DMS114 treated with DMSO at 0.1 percent for 48 hours (cell line): ENCODE results near the gene OPA3.
"Not testable (repeated sequence)": the region's sequence is repeated elsewhere in the genome, so short reads cannot be mapped to it uniquely, and the experiment has no call there.

ENCODE experiments used
- DNase-seq: peaks from one replicate; lab custom pipeline; 2025; ENCODE audit not compliant: unreplicated experiment; lab: John Stamatoyannopoulos, UW

The OPA3 gene

GRCh38 chr19:45523642-45524256, 60.9 kb downstream of the OPA3 start:
- DNase-seq = peak; percentile 80

GRCh38 chr19:45522010-45522941, 62.3 kb downstream of the OPA3 start:
- DNase-seq = no peak

- no peak for DNase-seq
Measured at GRCh38 chr19:45518469-45518826, 66.2 kb downstream of the OPA3 start.

GRCh38 chr19:45517641-45518468, 66.7 kb downstream of the OPA3 start:
- no peak for DNase-seq

DNA sequence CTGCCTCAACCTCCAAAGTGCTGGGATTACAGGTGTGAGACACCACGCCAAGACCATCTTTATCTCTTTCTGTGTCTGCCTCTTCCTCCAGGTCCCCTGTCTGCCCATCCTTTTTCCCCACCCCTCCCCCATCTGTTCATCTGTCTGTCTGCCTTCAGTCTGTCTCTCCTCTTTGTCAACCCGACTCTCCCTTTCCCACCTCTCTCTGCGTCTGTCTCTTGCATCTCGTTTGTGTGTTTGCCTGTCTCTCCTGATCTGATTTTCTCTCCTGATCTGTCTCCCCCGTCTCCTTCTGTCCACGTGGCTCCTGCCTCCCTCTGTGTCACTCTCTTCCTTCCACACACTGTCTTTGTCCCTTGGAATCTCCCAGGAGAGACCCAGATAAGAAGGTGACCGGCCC, 67.4 kb downstream of the OPA3 start:
- no peak for DNase-seq

DNA sequence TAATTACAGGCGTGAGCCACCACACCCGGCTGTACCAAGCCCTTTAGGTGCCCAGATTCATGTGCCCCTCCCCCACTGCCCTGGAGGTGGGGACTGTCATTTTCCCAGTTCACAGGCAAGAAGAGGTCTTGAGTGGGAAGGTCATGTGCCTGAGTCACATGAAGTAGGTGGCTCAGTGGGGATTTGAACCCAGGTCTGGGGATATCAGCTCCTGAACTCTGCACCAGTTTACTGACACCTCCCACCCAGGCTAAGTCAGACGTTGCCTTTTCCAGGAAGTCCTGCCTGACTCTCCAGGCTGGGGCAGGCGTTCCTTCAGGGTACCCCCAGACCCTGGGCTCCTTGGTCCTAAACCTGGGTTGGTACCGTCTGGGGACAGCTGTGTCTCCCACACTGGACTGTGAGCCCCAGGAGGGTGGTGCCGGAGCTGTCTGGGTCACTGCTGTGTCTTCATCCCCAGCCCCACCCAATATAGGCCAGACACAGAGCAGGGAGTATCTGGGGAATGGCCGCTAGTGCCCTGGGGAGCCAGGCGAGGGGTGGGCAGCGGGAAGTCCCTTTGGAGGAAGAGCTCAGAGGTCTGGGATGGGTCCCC, 68.7 kb downstream of the OPA3 start:
- no peak for DNase-seq

DNA sequence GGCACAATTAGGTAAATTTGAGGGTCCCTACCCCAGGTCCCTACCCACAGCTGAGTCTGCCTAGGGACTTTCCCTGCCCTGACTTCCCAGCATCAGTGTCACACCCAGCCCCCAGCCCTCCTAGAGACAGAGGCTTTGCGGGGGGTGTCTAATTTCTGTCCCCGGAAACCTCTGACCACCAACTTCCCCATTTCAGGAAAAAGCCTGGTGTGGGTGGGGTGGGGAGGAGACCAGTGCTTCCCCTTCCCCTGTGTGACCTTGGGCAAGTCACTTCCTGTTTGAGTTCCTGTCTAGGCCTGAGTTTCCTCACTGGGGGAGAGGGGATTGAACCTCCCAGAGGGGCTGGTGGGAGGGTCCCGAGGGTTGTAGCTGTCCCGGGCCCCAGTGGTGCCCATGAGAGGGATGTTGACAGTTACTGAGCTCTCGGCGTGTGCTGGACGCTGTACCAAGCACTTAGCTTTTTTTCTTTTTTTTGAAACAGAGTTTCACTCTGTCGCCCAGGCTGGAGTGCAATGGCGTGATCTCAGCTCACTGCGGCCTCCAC, 69.4 kb downstream of the OPA3 start:
- DNase-seq = no peak

- no peak for DNase-seq
Measured at GRCh38 chr19:45514376-45515051, 70.1 kb downstream of the OPA3 start.

GRCh38 chr19:45512881-45513483, 71.6 kb downstream of the OPA3 start:
- DNase-seq = no peak

GRCh38 chr19:45511074-45511473, 73.5 kb downstream of the OPA3 start:
- no peak for DNase-seq

DNA sequence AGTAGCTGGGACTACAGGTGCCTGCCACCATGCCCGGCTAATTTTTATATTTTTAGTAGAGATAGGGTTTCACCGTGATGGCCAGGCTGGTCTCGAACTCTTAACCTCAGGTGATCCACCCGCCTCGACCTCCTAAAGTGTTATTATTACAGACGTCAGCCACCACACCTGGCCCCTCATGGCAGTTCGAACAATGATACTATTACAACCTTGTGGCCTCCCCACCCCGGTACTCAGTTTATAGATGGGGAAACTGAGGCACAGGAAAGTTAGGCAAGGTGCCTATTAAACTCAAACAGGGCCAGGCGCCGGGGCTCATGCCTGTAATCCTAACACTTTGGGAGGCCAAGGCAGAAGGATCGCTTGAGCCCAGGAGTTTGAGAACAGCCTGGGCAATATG, 74.2 kb downstream of the OPA3 start:
- DNase-seq = not testable (repeated sequence)

- DNase-seq = no peak
Measured at GRCh38 chr19:45509692-45510015, 74.9 kb downstream of the OPA3 start.

GRCh38 chr19:45508861-45509691, 75.5 kb downstream of the OPA3 start:
- peak; percentile 32 for DNase-seq

- DNase-seq = no peak
Measured at GRCh38 chr19:45508417-45508860, 76.2 kb downstream of the OPA3 start.

DNA sequence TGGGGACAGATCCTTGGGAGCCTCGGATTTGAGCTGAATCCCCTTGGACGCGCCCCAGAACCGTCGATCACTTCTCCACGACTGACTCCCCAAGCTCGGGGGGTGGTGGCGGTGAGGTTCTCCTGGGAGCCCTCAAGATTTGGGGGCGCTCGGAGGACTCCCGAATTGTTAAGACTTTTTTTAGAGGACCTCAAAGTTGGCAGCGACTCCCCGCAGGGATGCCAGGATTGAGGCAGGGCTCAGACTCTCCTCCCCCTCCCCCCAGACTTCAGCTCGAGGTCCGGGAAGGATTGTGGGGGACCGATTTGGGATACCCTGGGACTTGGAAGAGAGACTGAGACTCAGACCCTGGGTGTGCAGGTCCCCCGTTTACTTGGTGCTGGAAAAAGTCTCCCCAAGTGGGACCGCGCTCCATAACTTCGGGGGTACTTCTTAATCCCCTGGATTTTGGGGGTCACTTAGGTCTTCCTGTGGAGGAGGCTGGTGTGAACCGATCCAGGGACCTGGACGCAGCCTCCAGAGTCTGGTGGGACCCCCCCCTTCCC, 76.7 kb downstream of the OPA3 start:
- no peak for DNase-seq

GRCh38 chr19:45506989-45507871, 77.4 kb downstream of the OPA3 start, which contains the start of gene VASP:
VASP (plus strand) TSS chr19:45507479; CDS start chr19:45507772, 293 bp downstream.
- peak; percentile 33 for DNase-seq

- peak; percentile 37 for DNase-seq
Measured at GRCh38 chr19:45506246-45506988, 78.2 kb downstream of the OPA3 start.
